Measurements from ENCODE around the gene CRLF2. TPM values are rescaled to one million over a fixed set of nuclear protein-coding genes. Genes with fewer than 3 reads are reported as not detected.
"Not testable (repeated sequence)": the region's sequence is repeated elsewhere in the genome, so short reads cannot be mapped to it uniquely, and the experiment has no call there.

CRLF2 gene
- total RNA-seq, 2 experiments from 2014 or later = 0.80 to 3.3 TPM

DNA sequence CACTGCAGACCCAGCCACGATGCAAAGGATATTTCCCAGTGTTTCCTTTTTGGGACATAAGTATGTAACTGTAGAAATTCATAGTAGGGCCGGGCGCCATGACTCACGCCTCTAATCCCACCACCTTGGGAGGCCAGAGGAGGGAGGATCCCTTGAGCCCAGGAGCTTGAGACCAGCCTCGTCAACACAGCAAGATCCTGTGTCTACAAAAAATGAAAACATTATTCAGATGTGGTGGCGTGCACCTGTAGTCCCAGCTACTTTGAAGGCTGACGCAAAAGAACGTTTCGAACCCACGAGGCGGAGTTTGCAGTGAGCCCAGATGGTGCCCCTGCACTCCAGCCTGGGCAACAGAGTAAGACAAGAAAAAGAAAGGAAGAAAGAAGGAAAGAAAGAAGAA lies 49.2 kb downstream of the CRLF2 start:
- intact Hi-C loops (cut with micrococcal nuclease; ENCODE audit: unreplicated experiment) = no loop called here

DNA sequence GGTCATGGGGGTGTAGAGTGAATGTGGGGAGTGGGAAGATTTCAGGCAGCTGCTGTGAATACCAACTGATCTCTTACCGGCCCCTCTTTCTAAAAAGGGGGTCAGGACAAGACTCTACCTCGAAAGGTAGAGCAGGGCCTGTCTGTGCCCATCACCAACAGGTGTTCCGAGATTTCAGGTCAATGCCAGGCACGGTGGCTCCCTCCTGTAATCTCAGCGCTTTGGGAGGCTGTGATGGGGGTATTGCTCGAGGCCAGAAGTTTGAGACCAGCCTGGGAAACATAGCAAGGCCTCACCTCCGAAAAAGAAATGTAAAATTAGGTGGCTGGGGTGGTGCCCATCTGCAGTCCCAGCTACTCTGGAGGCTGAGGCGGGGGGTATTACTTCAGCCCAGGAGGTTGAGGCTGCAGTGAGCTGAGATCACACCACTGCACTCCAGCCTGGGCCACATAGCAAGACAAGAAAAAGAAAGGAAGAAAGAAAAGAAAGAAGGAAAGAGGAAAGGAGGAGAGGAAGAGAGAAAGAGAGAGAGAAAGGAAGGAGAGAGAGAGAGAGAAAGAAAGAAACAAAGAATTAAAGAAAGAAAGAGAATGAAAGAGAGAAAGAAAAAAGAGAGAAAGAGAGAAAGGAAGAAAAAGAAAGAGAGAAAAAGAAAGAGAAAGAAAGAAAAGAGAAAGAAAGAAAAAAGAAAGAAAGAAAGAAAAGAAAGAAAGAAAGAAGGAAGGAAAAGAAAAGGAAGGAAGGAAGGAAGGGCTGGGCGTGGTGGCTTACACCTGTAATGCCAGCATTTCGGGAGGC lies 50.1 kb downstream of the CRLF2 start:
- no peak overlapping the region for H3K27ac ChIP-seq (ENCODE audit: low read depth, low read length, poor library complexity, severe bottlenecking)
- H3K36me3 ChIP-seq (ENCODE audit: insufficient read depth, low read length) = no peaks in the 10 kb centered on the region
- no peak overlapping the region for H2AFZ ChIP-seq (ENCODE audit: low read length)
- H4K20me1 ChIP-seq (ENCODE audit: insufficient read depth, low read length) = no peaks in the 10 kb centered on the region
- TF ChIP-seq, protein P1, sequence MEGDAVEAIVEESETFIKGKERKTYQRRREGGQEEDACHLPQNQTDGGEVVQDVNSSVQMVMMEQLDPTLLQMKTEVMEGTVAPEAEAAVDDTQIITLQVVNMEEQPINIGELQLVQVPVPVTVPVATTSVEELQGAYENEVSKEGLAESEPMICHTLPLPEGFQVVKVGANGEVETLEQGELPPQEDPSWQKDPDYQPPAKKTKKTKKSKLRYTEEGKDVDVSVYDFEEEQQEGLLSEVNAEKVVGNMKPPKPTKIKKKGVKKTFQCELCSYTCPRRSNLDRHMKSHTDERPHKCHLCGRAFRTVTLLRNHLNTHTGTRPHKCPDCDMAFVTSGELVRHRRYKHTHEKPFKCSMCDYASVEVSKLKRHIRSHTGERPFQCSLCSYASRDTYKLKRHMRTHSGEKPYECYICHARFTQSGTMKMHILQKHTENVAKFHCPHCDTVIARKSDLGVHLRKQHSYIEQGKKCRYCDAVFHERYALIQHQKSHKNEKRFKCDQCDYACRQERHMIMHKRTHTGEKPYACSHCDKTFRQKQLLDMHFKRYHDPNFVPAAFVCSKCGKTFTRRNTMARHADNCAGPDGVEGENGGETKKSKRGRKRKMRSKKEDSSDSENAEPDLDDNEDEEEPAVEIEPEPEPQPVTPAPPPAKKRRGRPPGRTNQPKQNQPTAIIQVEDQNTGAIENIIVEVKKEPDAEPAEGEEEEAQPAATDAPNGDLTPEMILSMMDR (conservative IDR thresholded peaks at IDR 0.05; ENCODE audit: low read length) = no peak
- TF ChIP-seq EZH2phosphoT487 (IDR thresholded peaks at IDR 0.05; ENCODE audit: borderline replicate concordance, low read depth, low read length) = no peak
- ChIA-PET POLR2A (no interaction called here), CTCF (ENCODE audit: unreplicated experiment) (no interaction called here)
- no peak overlapping the region for H3K4me2 ChIP-seq (ENCODE audit: low read length)
- no TSS peak for BruUV-seq (replicated peaks)
- intact Hi-C loops (cut with micrococcal nuclease; ENCODE audit: unreplicated experiment) = no loop called here
- DNase-seq (ENCODE audit: low spot score) = no peak
- H3K4me1 ChIP-seq (ENCODE audit: insufficient read depth, low read length, poor library complexity, severe bottlenecking) = peaks cover 8% of the 10 kb centered on the region
- no peaks in the 10 kb centered on the region for H3K9me3 ChIP-seq (ENCODE audit: low read length)
- no peaks in the 10 kb centered on the region for H3K9me2 ChIP-seq (ENCODE audit: insufficient read depth, low read length)
- H3K79me2 ChIP-seq (ENCODE audit: insufficient read depth, low read depth, low read length) = no peaks in the 10 kb centered on the region
- H3K4me3 ChIP-seq (ENCODE audit: low read depth, low read length, poor library complexity, severe bottlenecking) = no peak overlapping the region

More for the DNA sequence above, 49.2 kb downstream of the CRLF2 start:
- Histone ChIP-seq H3K4me2 (ENCODE audit: low read length) (no peak overlapping the region), H3K79me2 (ENCODE audit: insufficient read depth, low read depth, low read length) (no peaks in the 10 kb centered on the region), H4K20me1 (ENCODE audit: insufficient read depth, low read length) (no peaks in the 10 kb centered on the region), H3K36me3 (ENCODE audit: insufficient read depth, low read length) (no peaks in the 10 kb centered on the region), H3K27ac (ENCODE audit: low read depth, low read length, poor library complexity, severe bottlenecking) (no peak overlapping the region), H3K4me3 (ENCODE audit: low read depth, low read length, poor library complexity, severe bottlenecking) (no peak overlapping the region), H2AFZ (ENCODE audit: low read length) (no peak overlapping the region), H3K9me2 (ENCODE audit: insufficient read depth, low read length) (no peaks in the 10 kb centered on the region), H3K4me1 (ENCODE audit: insufficient read depth, low read length, poor library complexity, severe bottlenecking) (peaks cover 8% of the 10 kb centered on the region), H3K9me3 (ENCODE audit: low read length) (no peaks in the 10 kb centered on the region)
- BruUV-seq (replicated peaks) = no TSS peak
- TF ChIP-seq, protein P1 (conservative IDR thresholded peaks at IDR 0.05; ENCODE audit: low read length) = no peak
- TF ChIP-seq EZH2phosphoT487 (IDR thresholded peaks at IDR 0.05; ENCODE audit: borderline replicate concordance, low read depth, low read length) = no peak
- ChIA-PET CTCF (ENCODE audit: unreplicated experiment) (no interaction called here), POLR2A (no interaction called here)
- DNase-seq (ENCODE audit: low spot score) = no peak

DNA sequence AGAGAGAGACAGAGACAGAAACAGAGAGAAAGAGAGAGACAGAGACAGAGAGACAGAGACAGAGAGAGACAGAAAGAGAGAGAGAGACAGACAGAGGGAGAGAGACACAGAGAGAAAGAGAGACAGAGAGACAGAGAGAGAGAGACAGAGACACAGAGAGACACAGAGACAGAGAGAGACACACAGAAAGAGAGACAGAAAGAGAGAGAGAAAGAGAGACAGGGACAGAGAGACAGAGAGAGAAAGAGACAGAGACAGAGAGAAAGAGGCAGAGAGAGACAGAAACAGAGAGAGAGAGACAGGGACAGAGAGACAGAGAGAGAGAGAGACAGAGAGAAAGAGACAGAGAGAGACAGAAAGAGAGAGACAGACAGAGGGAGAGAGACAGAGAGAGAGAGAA lies 52.9 kb downstream of the CRLF2 start:
- intact Hi-C loops (cut with micrococcal nuclease; ENCODE audit: unreplicated experiment) = no loop called here

DNA sequence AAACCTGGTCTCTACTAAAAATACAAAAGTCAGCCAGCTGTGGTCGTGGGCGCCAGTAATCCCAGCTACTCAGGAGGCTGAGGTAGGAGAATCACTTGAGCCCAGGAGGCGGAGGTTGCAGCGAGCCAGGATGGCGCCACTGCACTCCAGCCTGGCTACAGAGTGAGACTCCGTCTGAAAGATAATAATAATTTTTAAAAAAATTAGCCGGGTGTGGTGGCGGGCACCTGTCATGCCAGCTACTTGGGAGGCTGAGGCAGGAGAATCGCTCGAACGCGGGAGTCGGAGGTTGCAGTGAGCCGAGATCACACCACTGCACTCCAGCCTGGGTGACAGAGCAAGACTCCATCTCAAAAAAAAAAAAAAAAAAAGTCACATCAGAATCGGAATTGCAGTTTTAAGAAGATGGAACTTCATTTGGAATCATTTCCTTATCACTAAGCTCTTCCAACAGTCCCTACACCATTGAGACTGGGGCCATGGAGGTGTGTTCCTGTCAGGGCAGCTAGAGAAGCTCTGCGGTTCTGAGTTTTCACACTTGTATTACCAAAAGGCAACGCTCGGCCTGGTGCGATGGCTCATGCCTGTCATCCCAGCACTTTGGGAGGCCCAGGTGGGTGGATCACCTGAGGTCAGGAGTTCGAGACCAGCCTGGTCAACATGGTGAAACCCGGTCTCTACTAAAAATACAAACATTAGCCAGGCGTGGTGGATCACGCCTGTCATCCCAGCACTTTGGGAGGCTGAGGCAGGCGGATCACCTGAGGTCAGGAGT lies 55.6 kb downstream of the CRLF2 start:
- H3K79me2 ChIP-seq (ENCODE audit: insufficient read depth, low read depth, low read length); H3K9me3 ChIP-seq (ENCODE audit: low read length); POLR2A ChIA-PET; CTCF ChIA-PET (ENCODE audit: unreplicated experiment); H2AFZ ChIP-seq (ENCODE audit: low read length); intact Hi-C loops (cut with micrococcal nuclease; ENCODE audit: unreplicated experiment); H3K9me2 ChIP-seq (ENCODE audit: insufficient read depth, low read length); BruUV-seq (replicated peaks); H3K4me2 ChIP-seq (ENCODE audit: low read length); DNase-seq (ENCODE audit: low spot score); H3K4me3 ChIP-seq (ENCODE audit: low read depth, low read length, poor library complexity, severe bottlenecking); H4K20me1 ChIP-seq (ENCODE audit: insufficient read depth, low read length); H3K4me1 ChIP-seq (ENCODE audit: insufficient read depth, low read length, poor library complexity, severe bottlenecking); H3K27ac ChIP-seq (ENCODE audit: low read depth, low read length, poor library complexity, severe bottlenecking); H3K36me3 ChIP-seq (ENCODE audit: insufficient read depth, low read length): not testable (repeated sequence)

More for the DNA sequence above, 52.9 kb downstream of the CRLF2 start:
- Histone ChIP-seq H3K9me2 (ENCODE audit: insufficient read depth, low read length) (no peaks in the 10 kb centered on the region), H3K79me2 (ENCODE audit: insufficient read depth, low read depth, low read length) (no peaks in the 10 kb centered on the region), H3K4me2 (ENCODE audit: low read length) (no peak overlapping the region), H3K4me3 (ENCODE audit: low read depth, low read length, poor library complexity, severe bottlenecking) (no peak overlapping the region), H3K27ac (ENCODE audit: low read depth, low read length, poor library complexity, severe bottlenecking) (no peak overlapping the region), H3K9me3 (ENCODE audit: low read length) (no peaks in the 10 kb centered on the region), H4K20me1 (ENCODE audit: insufficient read depth, low read length) (no peaks in the 10 kb centered on the region), H2AFZ (ENCODE audit: low read length) (no peak overlapping the region), H3K4me1 (ENCODE audit: insufficient read depth, low read length, poor library complexity, severe bottlenecking) (peaks cover under 1% of the 10 kb centered on the region), H3K36me3 (ENCODE audit: insufficient read depth, low read length) (no peaks in the 10 kb centered on the region)
- no peak for DNase-seq (ENCODE audit: low spot score)
- ChIA-PET CTCF (ENCODE audit: unreplicated experiment) (no interaction called here), POLR2A (no interaction called here)
- BruUV-seq (replicated peaks) = no TSS peak
- no peak for TF ChIP-seq EZH2phosphoT487 (IDR thresholded peaks at IDR 0.05; ENCODE audit: borderline replicate concordance, low read depth, low read length)
- TF ChIP-seq, protein P1 (conservative IDR thresholded peaks at IDR 0.05; ENCODE audit: low read length) = no peak

Data from OCI-LY7 (cell line).